Astrocyte (in vitro differentiated cells and primary cell): ENCODE results near the gene CHST2.

Source experiments
- EZH2 ChIP-seq: IDR thresholded peaks from 2 replicates; pipeline ENCODE4 v1.6.1; 2012; ENCODE audit warnings: mild to moderate bottlenecking, low read length, inconsistent platforms; ENCODE audit not compliant: insufficient read depth
- TF ChIP-seq, protein P1 (sequence below): IDR thresholded peaks from 2 replicates; pipeline ENCODE4 v1.5.1; 2011; ENCODE audit warnings: low read depth, mild to moderate bottlenecking, inconsistent platforms, low read length, moderate library complexity; ENCODE audit not compliant: insufficient read depth

DNA sequence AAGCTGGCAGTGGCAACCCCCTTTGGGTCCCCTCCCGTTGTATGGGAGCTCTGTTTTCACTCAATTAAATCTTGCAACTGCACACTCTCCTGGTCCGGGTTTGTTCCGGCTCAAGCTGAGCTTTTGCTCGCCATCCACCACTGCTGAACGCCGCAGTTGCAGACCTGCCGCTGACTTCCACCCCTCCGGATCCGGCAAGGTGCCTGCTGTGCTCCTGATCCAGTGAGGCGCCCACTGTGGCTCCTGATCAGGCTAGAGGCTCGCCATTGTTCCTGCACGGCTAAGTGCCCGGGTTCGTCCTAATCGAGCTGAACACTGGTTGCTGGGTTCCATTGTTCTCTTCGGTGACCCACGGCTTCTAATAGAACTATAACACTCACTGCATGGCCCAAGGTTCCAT, 22.8 kb downstream of the CHST2 start:
- TF ChIP-seq, protein P1, sequence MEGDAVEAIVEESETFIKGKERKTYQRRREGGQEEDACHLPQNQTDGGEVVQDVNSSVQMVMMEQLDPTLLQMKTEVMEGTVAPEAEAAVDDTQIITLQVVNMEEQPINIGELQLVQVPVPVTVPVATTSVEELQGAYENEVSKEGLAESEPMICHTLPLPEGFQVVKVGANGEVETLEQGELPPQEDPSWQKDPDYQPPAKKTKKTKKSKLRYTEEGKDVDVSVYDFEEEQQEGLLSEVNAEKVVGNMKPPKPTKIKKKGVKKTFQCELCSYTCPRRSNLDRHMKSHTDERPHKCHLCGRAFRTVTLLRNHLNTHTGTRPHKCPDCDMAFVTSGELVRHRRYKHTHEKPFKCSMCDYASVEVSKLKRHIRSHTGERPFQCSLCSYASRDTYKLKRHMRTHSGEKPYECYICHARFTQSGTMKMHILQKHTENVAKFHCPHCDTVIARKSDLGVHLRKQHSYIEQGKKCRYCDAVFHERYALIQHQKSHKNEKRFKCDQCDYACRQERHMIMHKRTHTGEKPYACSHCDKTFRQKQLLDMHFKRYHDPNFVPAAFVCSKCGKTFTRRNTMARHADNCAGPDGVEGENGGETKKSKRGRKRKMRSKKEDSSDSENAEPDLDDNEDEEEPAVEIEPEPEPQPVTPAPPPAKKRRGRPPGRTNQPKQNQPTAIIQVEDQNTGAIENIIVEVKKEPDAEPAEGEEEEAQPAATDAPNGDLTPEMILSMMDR: no peak
- no peak for TF ChIP-seq EZH2
